PFSK-1 (cell line): ENCODE measurements around the gene CENPE.

Experiments
- FOXP2 ChIP-seq: optimal IDR thresholded peaks from 2 replicates; pipeline ENCODE3; 2011; ENCODE audit warnings: borderline replicate concordance, control low read depth, inconsistent platforms; ENCODE audit not compliant: insufficient read depth; ENCODE audit errors: extremely low read length, extremely low read depth
- POLR2AphosphoS5 ChIP-seq: IDR thresholded peaks from 2 replicates; pipeline ENCODE4 v1.6.1; 2012; ENCODE audit warnings: low read depth, mild to moderate bottlenecking, control low read depth, low read length, moderate library complexity

DNA sequence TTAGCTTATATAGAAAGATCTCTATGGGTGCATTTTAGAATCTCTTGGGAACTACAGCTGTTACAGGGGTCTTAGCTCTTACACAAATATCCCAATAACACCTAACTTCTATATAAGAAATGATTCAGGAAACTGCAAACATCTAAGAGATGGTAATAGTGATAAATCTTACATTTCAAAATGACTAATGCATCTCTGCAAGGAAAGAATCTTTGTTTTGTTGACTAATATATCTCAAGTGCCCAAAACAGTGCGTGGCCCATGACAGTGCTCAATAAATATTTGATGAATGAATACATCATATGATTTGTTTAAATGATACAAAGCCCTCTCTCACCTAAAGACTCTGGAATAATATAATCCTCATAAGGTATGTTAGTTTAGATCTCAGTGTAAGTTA is 47.5 kb downstream of the CENPE start:
- TF ChIP-seq POLR2AphosphoS5 (no peak), FOXP2 (no peak)
